Measurements from ENCODE around the gene FLG2. TPM values are rescaled to one million over a fixed set of nuclear protein-coding genes. Genes with fewer than 3 reads are reported as not detected.

Gene FLG2
- total and polyA plus RNA-seq, 2 of the 4 experiments (the other 2 are of a cell fraction): 0.02 TPM; not detected in 1

GRCh38 chr1:152372672-152373071 lies 12.9 kb upstream of the FLG2 start:
- no peak overlapping the region for H2AK5ac ChIP-seq (ENCODE audit: low read depth, low read length)
- no peaks in the 10 kb centered on the region for H3K4me1 ChIP-seq (ENCODE audit: control insufficient read depth, insufficient read depth, low read length)
- no peak overlapping the region for H3K18ac ChIP-seq (ENCODE audit: low read depth, low read length)
- H3K4me3 ChIP-seq (ENCODE audit: insufficient read depth, low read depth, low read length): no peak overlapping the region
- H3K9ac ChIP-seq (ENCODE audit: low read depth, low read length): no peak overlapping the region
- dilution Hi-C loops (cut with HindIII; ENCODE audit: low sequenced_read_pairs, unreplicated experiment): no loop called here
- intact Hi-C loops (cut with micrococcal nuclease): no loop called here
- no peak overlapping the region for H3K4ac ChIP-seq (ENCODE audit: low read depth, low read length)
- H3K9me3 ChIP-seq (ENCODE audit: control insufficient read depth, insufficient read depth, low read length): no peaks in the 10 kb centered on the region
- ChIA-PET CTCF (interaction anchor here (1.4 kb wide), 1 partner anchor 25 kb away, joined by 3 read pairs; no protein-coding TSS in a partner anchor), POLR2A (ENCODE audit: unreplicated experiment) (interaction anchor here (0.7 kb wide), 1 partner anchor 324 kb away, joined by 3 read pairs; no protein-coding TSS in a partner anchor)
- no peak overlapping the region for H3K14ac ChIP-seq (replicated peaks; ENCODE audit: low read depth, low read length)
- DNase-seq (no peak), ATAC-seq (ENCODE audit: low read depth) (no peak)
- BruUV-seq (replicated peaks): no TSS peak
- H2AFZ ChIP-seq (replicated peaks; ENCODE audit: low read length, poor library complexity): no peak overlapping the region
- H2BK15ac ChIP-seq (ENCODE audit: low read depth, low read length): no peak overlapping the region
- no peak overlapping the region for H3K56ac ChIP-seq (ENCODE audit: extremely low read depth, insufficient read depth, low read length)
- in situ Hi-C loops (cut with MboI; ENCODE audit: low sequenced_read_pairs): no loop called here
- H2BK20ac ChIP-seq (ENCODE audit: low read depth, low read length): no peak overlapping the region
- H2BK5ac ChIP-seq (ENCODE audit: low read depth, low read length, poor library complexity, severe bottlenecking): no peak overlapping the region
- TF ChIP-seq MAFK (IDR thresholded peaks at IDR 0.05; ENCODE audit: low read depth, low read length) (no peak), MAZ (IDR thresholded peaks at IDR 0.05; ENCODE audit: borderline replicate concordance, low read depth, low read length) (no peak), FOS (IDR thresholded peaks at IDR 0.05; ENCODE audit: low read depth, low read length) (no peak), RAD21 (IDR thresholded peaks at IDR 0.05; ENCODE audit: low read length) (no peak), POLR2A (IDR thresholded peaks at IDR 0.05; ENCODE audit: low read depth, low read length) (no peak), MXI1 (IDR thresholded peaks at IDR 0.05; ENCODE audit: borderline replicate concordance, low read depth, low read length) (no peak)
- H3K9me1 ChIP-seq (ENCODE audit: insufficient read depth, low read length): no peaks in the 10 kb centered on the region
- H4K5ac ChIP-seq (ENCODE audit: low read depth, low read length): no peak overlapping the region
- no peaks in the 10 kb centered on the region for H4K20me1 ChIP-seq (ENCODE audit: insufficient read depth, low read length)
- no peaks in the 10 kb centered on the region for H3K79me1 ChIP-seq (ENCODE audit: low read depth in 1 of 2, low read length in 2 of 2)
- no peaks in the 10 kb centered on the region for H3K36me3 ChIP-seq (ENCODE audit: control insufficient read depth, insufficient read depth, low read length)
- no peak overlapping the region for H3K27ac ChIP-seq (ENCODE audit: insufficient read depth, low read length)
- H3K27me3 ChIP-seq (ENCODE audit: control insufficient read depth, insufficient read depth, low read length): no peaks in the 10 kb centered on the region
- no peak overlapping the region for H3K4me2 ChIP-seq (ENCODE audit: low read depth, low read length)
- H2AK9ac ChIP-seq (replicated peaks; ENCODE audit: low read depth, low read length, poor library complexity): no peak overlapping the region
- H4K91ac ChIP-seq (ENCODE audit: insufficient read depth, low read depth, low read length): no peak overlapping the region
- no CpG with 5 or more reads among the region's 1 CpG for WGBS, 2 experiments (ENCODE audit: extremely low coverage in 2 of 2, insufficient read length in 1 of 2)
- no peak overlapping the region for H4K8ac ChIP-seq (ENCODE audit: low read depth in 2 of 2, low read length in 2 of 2)
- H3K23ac ChIP-seq (ENCODE audit: low read depth, low read length): no peak overlapping the region
- no peak overlapping the region for H2BK120ac ChIP-seq (ENCODE audit: low read depth, low read length)
